AML-193 (cell line): Measurements from ENCODE around the gene NECAP2.
"Not testable (repeated sequence)": the region's sequence is repeated elsewhere in the genome, so short reads cannot be mapped to it uniquely, and the experiment has no call there.

Experiments used
- DNase-seq, 2 experiments: peaks; one replicate each; lab custom pipeline; 2025; lab: John Stamatoyannopoulos, UW

NECAP2 gene

DNA sequence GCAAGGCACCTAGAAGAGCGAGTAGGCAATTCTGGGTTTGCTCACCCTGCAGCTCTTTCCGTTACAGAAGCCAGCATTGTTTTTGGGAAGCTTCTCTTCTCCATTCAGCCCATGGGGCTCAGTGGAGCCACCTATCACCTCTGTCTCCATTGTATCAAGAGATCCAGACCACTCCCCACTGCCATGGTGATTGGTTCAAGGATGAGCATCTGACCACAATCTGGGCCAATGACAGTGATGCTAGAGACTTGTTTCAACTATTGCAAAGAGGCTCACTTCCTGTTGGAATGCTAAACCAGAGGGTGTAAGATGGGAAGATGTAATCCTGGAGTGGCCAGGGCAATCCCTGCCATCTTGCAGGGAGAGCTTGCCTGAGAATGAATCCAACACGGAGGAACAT, 9.9 kb upstream of the NECAP2 start:
- no peak for DNase-seq

GRCh38 chr1:16433030-16433429, 7.5 kb upstream of the NECAP2 start:
- no peak for DNase-seq

DNA sequence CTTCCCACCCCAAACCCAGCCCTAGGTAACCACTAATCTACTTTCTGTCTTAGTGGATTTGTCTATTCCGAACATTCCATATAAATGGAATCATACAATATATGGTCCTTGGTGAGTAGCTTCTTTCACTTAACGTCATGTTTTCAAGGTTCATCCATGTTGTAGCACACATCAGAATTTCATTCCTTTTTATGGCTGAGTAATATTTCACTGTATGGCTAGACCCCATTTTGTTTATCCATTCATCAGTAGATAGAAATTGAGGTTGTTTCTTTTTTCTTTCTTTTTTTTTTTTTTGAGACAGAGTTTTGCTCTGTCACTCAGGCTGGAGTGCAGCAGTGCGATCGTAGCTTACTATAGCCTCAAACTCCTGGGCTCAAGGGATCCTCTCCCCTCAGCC, 6.5 kb upstream of the NECAP2 start:
- DNase-seq, result no peak

DNA sequence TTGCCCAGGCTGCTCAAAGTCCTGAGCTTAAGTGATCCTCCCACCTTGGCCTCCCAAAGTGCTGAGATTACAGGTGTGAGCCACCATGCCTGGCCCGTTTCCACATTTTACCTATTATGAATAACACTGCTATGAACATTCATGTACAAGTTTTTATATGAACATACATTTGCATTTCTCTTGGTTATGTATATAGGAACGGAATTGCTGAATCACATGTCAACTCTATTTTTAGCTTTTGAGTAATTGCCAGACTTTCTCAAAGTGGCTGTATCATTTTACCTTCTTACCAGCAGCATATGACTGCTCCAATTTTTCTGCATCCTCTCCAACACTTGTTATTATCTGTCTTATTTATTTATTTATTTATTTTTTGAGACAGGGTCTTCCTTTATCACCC, 6.0 kb upstream of the NECAP2 start:
- no peak for DNase-seq

GRCh38 chr1:16436946-16437474, 3.5 kb upstream of the NECAP2 start, which contains the start of gene SPATA21:
Gene SPATA21, minus strand, starts transcription at chr1:16437424. Its CDS starts 6,053 bp downstream, at chr1:16431371.
- DNase-seq, result no peak

DNA sequence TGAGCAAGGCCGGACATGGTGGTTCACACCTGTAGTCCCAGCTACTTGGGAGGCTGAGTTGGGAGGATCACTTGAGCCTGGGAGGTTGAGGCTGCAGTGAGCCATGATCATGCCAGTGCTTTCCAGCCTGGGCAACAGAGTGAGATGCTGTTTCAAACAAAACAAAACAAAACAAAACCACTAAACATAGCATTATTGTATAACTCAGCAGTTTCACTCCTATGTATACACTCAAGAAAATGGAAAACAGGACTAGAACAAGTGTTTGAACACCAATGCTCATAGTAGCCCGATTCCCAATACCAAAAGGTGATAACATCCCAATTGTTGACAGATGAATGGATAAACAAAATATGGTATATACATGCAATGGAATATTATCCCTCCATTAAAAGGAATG, 2.0 kb upstream of the NECAP2 start:
- DNase-seq, result no peak

GRCh38 chr1:16438924-16439323, 1.6 kb upstream of the NECAP2 start:
- no peak for DNase-seq

GRCh38 chr1:16440131-16440469, 424 bp upstream of the NECAP2 start:
- peak in 1 of 2 experiments; percentile 38 for DNase-seq

DNA sequence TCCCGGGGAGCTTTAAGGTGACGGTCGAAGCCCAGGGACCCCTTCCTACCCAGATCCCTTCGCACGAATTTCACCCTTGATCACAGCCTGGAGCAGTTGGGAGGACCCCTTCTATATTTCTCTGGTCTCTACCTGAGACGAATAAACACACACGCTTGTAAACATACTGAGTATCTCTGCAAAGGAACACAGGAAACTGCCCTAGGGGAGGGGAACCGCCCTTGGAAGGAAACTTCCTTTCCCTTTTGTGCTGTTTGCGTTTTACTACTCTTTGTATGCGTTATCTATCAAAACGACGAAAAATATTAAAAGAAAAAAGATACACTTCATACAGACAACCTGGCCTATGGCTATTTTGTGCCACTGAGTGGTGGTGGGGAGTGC, 750 bp downstream of the NECAP2 start:
- DNase-seq, result no peak

DNA sequence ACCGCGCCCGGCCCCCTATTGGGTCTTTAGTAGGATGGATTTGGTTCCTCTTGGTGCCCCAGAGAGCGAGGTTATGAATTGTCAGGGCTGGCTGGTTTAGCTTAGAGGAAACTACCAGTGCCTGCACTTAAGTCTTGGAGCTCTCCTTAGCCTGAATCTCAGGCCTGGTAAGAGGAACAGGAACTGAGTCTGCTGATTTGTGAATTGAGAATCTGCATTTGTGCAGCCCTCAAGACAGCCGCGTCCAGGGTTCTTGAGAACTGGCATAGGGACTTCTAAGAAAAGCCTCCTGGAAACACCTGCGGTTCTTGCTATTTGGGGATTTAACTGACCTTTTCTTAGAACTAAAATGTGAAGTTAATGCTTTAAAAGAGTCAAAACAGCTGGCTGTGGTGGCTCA, 1.7 kb downstream of the NECAP2 start:
- DNase-seq, result no peak

GRCh38 chr1:16442941-16443340, 2.4 kb downstream of the NECAP2 start:
- DNase-seq, result no peak

GRCh38 chr1:16443975-16444770, 3.6 kb downstream of the NECAP2 start:
- DNase-seq, result no peak

DNA sequence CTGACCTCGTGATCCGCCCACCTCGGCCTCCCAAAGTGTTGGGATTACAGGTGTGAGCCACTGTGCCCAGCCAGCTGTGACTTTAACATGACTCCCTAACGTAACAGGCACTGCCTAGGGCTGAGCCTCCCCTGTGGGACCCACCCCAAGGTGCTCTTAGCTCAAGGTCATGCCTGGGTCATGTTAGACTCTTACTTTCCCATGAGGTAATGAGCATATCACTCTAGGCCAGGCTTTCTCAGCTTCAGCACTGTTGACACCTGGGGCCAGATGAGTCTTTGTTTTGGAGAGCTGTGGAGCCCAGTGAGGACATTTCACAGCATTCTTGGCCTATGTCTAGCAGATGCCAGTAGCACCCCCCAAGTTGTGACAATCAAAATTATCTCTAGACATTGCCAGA, 4.5 kb downstream of the NECAP2 start:
- DNase-seq, result no peak

GRCh38 chr1:16446116-16446515, 5.6 kb downstream of the NECAP2 start:
- no peak for DNase-seq

DNA sequence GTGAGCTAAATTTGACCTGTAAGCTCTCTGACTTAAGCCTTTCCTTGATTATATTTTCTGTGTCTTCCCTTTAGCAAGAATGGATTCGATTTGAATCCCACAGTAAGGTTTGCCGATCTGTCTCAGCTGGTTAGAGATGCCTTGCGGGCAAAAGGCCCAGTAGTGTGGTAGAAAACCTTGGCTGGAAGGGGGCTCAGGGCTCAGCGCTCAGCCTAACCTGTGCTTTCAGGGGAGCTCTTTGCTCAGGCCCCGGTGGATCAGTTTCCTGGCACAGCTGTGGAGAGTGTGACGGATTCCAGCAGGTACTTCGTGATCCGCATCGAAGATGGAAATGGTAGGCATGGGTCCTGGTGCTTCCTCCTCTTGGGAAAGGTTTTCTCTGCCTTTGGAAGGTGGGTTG, 7.1 kb downstream of the NECAP2 start:
- no peak for DNase-seq

- no peak for DNase-seq
Measured at GRCh38 chr1:16449065-16449464, 8.5 kb downstream of the NECAP2 start.

- no peak for DNase-seq
Measured at GRCh38 chr1:16449666-16450065, 9.1 kb downstream of the NECAP2 start.

DNA sequence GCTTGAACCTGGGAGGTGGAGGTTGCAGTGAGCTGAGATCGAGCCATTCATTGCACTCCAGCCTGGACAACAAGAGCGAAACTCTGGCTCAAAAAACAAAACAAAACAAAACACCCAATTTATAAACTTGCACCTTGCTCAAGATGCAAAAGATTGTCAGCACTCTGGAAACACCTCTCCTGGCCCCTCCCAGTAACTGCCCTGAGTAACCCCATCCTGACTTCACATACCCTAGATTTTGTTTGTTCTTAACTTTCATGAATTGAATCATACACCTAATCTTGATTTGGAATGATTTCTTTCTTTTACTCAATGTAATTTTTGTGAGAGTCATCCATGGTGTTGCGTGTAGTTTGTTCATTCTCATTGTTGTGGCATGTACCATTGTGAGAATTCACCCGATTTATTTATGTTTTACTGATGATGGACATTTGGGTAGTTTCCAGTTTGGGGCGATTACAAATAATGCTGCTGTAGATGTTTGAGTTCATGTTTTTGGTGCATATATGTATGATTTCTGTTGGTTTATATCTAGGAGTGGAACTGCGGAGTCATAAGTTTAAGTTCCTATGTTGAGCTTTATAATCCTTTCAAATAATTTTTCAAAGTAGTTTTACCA, 10.4 kb downstream of the NECAP2 start:
- no peak for DNase-seq

DNA sequence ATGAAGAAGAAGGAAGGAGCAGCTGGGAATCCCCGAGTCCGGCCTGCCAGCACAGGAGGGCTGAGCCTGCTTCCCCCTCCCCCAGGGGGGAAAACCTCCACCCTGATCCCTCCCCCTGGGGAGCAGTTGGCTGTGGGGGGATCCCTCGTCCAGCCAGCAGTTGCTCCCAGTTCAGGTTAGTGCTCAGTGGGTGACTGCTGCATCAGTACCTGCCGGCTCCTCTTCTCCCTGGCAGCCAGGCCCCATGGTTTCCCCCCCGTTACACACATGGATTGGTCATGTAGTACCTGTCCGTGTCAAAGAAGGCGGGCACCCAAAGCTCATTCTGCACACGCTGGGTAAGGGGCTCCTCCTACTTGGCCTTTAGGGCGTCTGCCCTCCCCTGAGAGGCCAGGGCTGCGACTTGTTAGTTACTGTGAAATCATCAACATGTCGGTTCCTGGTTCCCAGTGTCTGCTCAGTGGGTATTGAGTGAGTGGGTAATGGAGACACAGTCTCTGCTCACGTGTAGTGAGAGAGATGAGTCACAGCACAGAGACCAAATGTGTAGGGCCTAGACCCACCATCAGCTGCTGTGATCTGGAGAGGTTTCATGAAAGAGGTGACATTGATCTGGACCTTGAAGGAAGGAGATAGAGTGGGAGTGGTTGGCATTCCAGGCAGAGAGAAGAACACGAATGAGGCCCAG, 11.5 kb downstream of the NECAP2 start:
- DNase-seq, result no peak

DNA sequence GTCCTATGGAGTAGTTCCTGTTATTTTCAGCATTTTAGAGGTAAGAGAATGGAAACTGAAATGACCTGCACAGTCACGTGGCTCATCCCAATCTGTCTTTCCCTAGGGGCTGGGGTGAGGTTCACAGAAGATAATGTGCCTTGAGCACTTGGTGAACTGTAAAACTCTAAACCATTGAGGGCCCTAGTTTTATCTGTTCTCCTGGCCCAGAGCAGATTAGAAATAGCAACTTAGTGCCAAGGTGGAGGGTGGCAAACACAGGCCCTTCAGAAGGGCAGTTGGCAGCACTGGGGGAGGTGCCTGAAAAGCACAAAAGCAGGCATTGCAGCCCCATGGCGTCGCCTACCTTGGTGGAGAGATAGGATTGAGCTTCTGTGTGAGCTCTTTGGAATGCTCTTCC, 14.4 kb downstream of the NECAP2 start:
- DNase-seq, result not testable (repeated sequence)

- DNase-seq, result not testable (repeated sequence)
Measured at GRCh38 chr1:16456151-16456550, 15.6 kb downstream of the NECAP2 start.

DNA sequence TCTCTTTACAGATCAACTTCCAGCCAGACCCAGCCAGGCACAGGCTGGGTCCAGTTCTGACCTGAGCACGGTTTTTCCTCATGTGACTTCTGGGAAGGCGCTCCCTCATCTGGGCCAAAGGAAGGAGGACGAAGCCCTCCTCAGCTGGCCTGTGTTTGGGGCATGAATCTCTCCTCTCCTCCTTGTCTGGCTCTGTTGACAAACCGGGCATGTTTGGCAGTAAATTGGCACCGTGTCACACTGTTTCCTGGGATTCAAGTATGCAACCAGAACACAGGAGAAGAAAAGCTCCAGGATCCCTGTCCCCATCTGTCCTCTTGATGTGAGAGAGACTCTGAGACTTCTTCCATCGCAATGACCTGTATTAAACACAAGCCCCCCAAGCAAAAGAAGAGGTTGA, 18.3 kb downstream of the NECAP2 start:
- DNase-seq, result no peak

GRCh38 chr1:16459352-16459925, 18.9 kb downstream of the NECAP2 start:
- DNase-seq, result no peak
